Measurements from ENCODE around the gene EPN2.

The EPN2 gene

GRCh38 chr17:19260958-19261357 is 23.8 kb downstream of the EPN2 start:
- peak; percentile 38 for DNase-seq (ENCODE audit: extremely low spot score)
- ChIA-PET CTCF (no interaction called here), POLR2A (no interaction called here)
- TF ChIP-seq TARDBP (IDR thresholded peaks at IDR 0.05): no peak
- TF ChIP-seq CTBP1 (IDR thresholded peaks at IDR 0.05; ENCODE audit: borderline replicate concordance): no peak
- TF ChIP-seq PKNOX1 (IDR thresholded peaks at IDR 0.05): no peak
- TF ChIP-seq ZNF384 (IDR thresholded peaks at IDR 0.05): no peak
- no peak for TF ChIP-seq L3MBTL2 (conservative IDR thresholded peaks at IDR 0.05)
- TF ChIP-seq BHLHE40 (IDR thresholded peaks at IDR 0.05; ENCODE audit: borderline replicate concordance): no peak
- no peak for TF ChIP-seq FOXM1 (IDR thresholded peaks at IDR 0.05; ENCODE audit: borderline replicate concordance)
- TF ChIP-seq ELF4 (IDR thresholded peaks at IDR 0.05): no peak
- no peak for TF ChIP-seq SUZ12 (IDR thresholded peaks at IDR 0.05)
- no peak for TF ChIP-seq HDGF (IDR thresholded peaks at IDR 0.05; ENCODE audit: borderline replicate concordance)
- TF ChIP-seq LEF1 (IDR thresholded peaks at IDR 0.05; ENCODE audit: borderline replicate concordance): no peak
- TF ChIP-seq NFRKB (IDR thresholded peaks at IDR 0.05): no peak

GRCh38 chr17:19261426-19261825 is 24.3 kb downstream of the EPN2 start:
- ChIA-PET POLR2A (no interaction called here), CTCF (no interaction called here)
- no peak for TF ChIP-seq TARDBP (IDR thresholded peaks at IDR 0.05)
- no peak for TF ChIP-seq FOXA1 (IDR thresholded peaks at IDR 0.05)
- no peak for TF ChIP-seq HDGF (IDR thresholded peaks at IDR 0.05; ENCODE audit: borderline replicate concordance)
- TF ChIP-seq SP1 (IDR thresholded peaks at IDR 0.05): no peak
- TF ChIP-seq ARNT (IDR thresholded peaks at IDR 0.05): no peak
- TF ChIP-seq ELF4 (IDR thresholded peaks at IDR 0.05): no peak
- TF ChIP-seq BHLHE40 (IDR thresholded peaks at IDR 0.05; ENCODE audit: borderline replicate concordance): no peak
- no peak for TF ChIP-seq FOXK2 (IDR thresholded peaks at IDR 0.05)
- no peak for TF ChIP-seq PKNOX1 (IDR thresholded peaks at IDR 0.05)
- no peak for TF ChIP-seq FOXM1 (IDR thresholded peaks at IDR 0.05; ENCODE audit: borderline replicate concordance)
- TF ChIP-seq NFRKB (IDR thresholded peaks at IDR 0.05): no peak
- no peak for TF ChIP-seq ZNF384 (IDR thresholded peaks at IDR 0.05)
- TF ChIP-seq LEF1 (IDR thresholded peaks at IDR 0.05; ENCODE audit: borderline replicate concordance): no peak
- TF ChIP-seq SUZ12 (IDR thresholded peaks at IDR 0.05): no peak
- no peak for TF ChIP-seq CTBP1 (IDR thresholded peaks at IDR 0.05; ENCODE audit: borderline replicate concordance)
- no peak for DNase-seq (ENCODE audit: extremely low spot score)

- POLR2A ChIA-PET: no interaction called here
- TF ChIP-seq BHLHE40 (IDR thresholded peaks at IDR 0.05; ENCODE audit: borderline replicate concordance) (no peak), HDGF (IDR thresholded peaks at IDR 0.05; ENCODE audit: borderline replicate concordance) (no peak), ARNT (IDR thresholded peaks at IDR 0.05) (no peak), FOXM1 (IDR thresholded peaks at IDR 0.05; ENCODE audit: borderline replicate concordance) (no peak), PKNOX1 (IDR thresholded peaks at IDR 0.05) (no peak), L3MBTL2 (conservative IDR thresholded peaks at IDR 0.05) (no peak)
- CTCF ChIA-PET: interaction anchor here (0.7 kb wide), 1 partner anchor 25 kb away, joined by 8 read pairs; no protein-coding TSS in a partner anchor
- DNase-seq (ENCODE audit: extremely low spot score): no peak
Observed at GRCh38 chr17:19262650-19263631, 25.8 kb downstream of the EPN2 start.

GRCh38 chr17:19263641-19264051 is 26.5 kb downstream of the EPN2 start:
- DNase-seq (ENCODE audit: extremely low spot score): no peak
- CTCF ChIA-PET: no interaction called here
- POLR2A ChIA-PET: no interaction called here
- TF ChIP-seq FOXA1 (IDR thresholded peaks at IDR 0.05) (no peak), CTBP1 (IDR thresholded peaks at IDR 0.05; ENCODE audit: borderline replicate concordance) (no peak), NFRKB (IDR thresholded peaks at IDR 0.05) (no peak), ARNT (IDR thresholded peaks at IDR 0.05) (no peak), ELF4 (IDR thresholded peaks at IDR 0.05) (no peak), ZNF384 (IDR thresholded peaks at IDR 0.05) (no peak), SP1 (IDR thresholded peaks at IDR 0.05) (no peak), TARDBP (IDR thresholded peaks at IDR 0.05) (no peak), BHLHE40 (IDR thresholded peaks at IDR 0.05; ENCODE audit: borderline replicate concordance) (no peak), HDGF (IDR thresholded peaks at IDR 0.05; ENCODE audit: borderline replicate concordance) (no peak), FOXK2 (IDR thresholded peaks at IDR 0.05) (no peak), LEF1 (IDR thresholded peaks at IDR 0.05; ENCODE audit: borderline replicate concordance) (no peak), SUZ12 (IDR thresholded peaks at IDR 0.05) (no peak), PKNOX1 (IDR thresholded peaks at IDR 0.05) (no peak), FOXM1 (IDR thresholded peaks at IDR 0.05; ENCODE audit: borderline replicate concordance) (no peak), L3MBTL2 (conservative IDR thresholded peaks at IDR 0.05) (no peak)

- TF ChIP-seq FOXA1 (IDR thresholded peaks at IDR 0.05) (no peak), HDGF (IDR thresholded peaks at IDR 0.05; ENCODE audit: borderline replicate concordance) (no peak), ARNT (IDR thresholded peaks at IDR 0.05) (no peak), PKNOX1 (IDR thresholded peaks at IDR 0.05) (no peak), LEF1 (IDR thresholded peaks at IDR 0.05; ENCODE audit: borderline replicate concordance) (no peak), SUZ12 (IDR thresholded peaks at IDR 0.05) (no peak), FOXM1 (IDR thresholded peaks at IDR 0.05; ENCODE audit: borderline replicate concordance) (no peak), CTBP1 (IDR thresholded peaks at IDR 0.05; ENCODE audit: borderline replicate concordance) (no peak), ZNF384 (IDR thresholded peaks at IDR 0.05) (no peak)
- CTCF ChIA-PET: interaction anchor here (0.6 kb wide), 1 partner anchor 10 kb away, joined by 4 read pairs; no protein-coding TSS in a partner anchor
- DNase-seq (ENCODE audit: extremely low spot score): no peak
- POLR2A ChIA-PET: no interaction called here
Observed at GRCh38 chr17:19264268-19264667, 27.1 kb downstream of the EPN2 start.
